GM19025 (cell line): ENCODE data around the gene PCNX1.
"Not testable (repeated sequence)": the region's sequence is repeated elsewhere in the genome, so short reads cannot be mapped to it uniquely, and the experiment has no call there.

ENCODE experiments used
- ATAC-seq: cut with Tn5 transposase; IDR thresholded peaks from one replicate; pipeline ENCODE4 v1.9.1; 2021; ENCODE audit warnings: mild to moderate bottlenecking, low read depth, moderate library complexity; ENCODE audit not compliant: unreplicated experiment

Gene PCNX1

GRCh38 chr14:71140157-71140556, 232.9 kb downstream of the PCNX1 start:
- ATAC-seq: no peak

GRCh38 chr14:71141701-71142374, 234.6 kb downstream of the PCNX1 start:
- no peak for ATAC-seq

- ATAC-seq: no peak
Observed at GRCh38 chr14:71142375-71143038, 235.2 kb downstream of the PCNX1 start.

- no peak for ATAC-seq
Observed at GRCh38 chr14:71143381-71144290, 236.4 kb downstream of the PCNX1 start.

DNA sequence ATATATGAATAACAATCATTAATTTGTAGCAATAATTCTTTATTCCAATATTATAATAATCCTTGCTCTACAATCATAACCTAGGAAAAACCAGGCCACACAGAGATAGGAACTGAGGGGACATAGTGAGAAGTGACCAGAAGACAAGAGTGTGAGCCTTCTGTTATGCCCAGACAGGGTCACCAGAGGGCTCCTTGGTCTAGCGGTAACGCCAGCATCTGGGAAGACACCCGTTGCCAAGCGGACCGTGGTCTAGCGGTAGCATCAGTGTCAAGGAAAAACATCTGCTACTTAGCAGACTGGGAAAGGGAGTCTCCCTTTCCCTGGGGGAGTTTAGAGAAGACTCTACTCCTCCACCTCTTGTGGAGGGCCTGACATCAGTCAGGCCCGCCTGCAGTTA, 240.1 kb downstream of the PCNX1 start:
- ATAC-seq: not testable (repeated sequence)

GRCh38 chr14:71148627-71149026, 241.4 kb downstream of the PCNX1 start:
- no peak for ATAC-seq

- ATAC-seq: no peak
Observed at GRCh38 chr14:71150737-71151136, 243.5 kb downstream of the PCNX1 start.

DNA sequence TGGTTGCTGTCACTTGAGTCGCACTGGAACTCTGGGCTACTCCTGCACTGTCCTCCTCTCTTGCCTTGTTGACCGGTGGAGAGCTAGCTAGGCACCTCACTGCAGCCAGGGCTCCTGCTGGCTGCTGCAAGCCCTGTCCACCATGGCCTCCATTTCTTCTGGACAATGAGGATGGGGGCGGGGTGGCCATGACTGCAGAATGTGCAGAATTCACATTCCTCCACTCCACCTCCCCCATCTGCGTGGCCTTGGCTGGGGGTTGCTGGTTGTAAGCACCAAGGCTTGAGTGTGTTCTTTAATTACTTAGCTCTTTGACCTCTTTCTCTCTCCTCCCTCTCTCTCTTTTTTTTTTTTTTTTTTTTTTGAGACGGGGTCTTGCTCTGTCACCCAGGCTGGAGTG, 248.5 kb downstream of the PCNX1 start:
- ATAC-seq: no peak

DNA sequence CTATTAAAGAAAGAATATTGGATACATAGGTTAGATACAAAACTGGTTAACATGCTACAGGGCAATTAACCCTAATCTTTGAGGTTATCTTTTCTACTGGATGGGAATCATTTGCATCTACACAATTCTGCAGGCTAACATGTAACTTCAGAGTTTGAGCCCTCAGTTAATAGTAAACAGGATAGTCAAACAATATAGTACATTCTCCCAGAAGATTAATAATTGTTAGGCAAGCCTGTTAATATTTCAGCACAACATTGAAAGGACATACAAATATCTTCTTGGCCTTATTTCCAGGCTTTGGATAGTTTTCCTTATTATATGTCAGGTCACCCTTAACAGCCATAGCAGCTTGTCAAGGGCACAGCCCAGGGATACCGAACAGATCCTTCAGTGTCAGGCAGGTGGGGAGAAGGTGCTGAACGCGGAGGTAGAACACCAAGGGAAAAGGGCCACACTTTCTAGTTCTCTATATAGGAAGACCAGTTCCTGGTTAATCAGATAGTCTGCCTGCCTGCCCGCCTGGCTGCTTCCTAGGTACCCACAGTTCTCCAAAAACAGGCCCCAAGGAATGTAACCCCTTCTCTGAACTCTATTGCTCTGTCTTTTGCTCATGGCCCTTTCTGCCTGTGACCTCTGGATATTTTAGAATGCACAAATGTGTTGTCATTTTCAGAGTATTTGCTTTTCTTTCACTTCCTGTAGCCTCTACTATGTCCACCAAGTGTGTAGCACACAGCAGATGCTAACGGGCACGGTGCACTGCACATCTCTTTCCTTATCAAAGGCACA, 256.0 kb downstream of the PCNX1 start:
- ATAC-seq: no peak

GRCh38 chr14:71163842-71164629, 256.8 kb downstream of the PCNX1 start:
- ATAC-seq: no peak
